Astrocyte of the hippocampus (primary cell): ENCODE data around the gene RGS8.

Experiments used
- DNase-seq: peaks from one replicate; pipeline ENCODE4 v3.0.0; 2011; ENCODE audit warnings: low read depth, low spot score

Gene RGS8

GRCh38 chr1:182671750-182672486, 12.5 kb downstream of the RGS8 start:
- peak; percentile 10 for DNase-seq

- no peak for DNase-seq
Observed at GRCh38 chr1:182670032-182670749, 14.2 kb downstream of the RGS8 start.

GRCh38 chr1:182669266-182669665, 15.1 kb downstream of the RGS8 start:
- no peak for DNase-seq

GRCh38 chr1:182668521-182669054, 15.8 kb downstream of the RGS8 start:
- DNase-seq, result peak; percentile 39

DNA sequence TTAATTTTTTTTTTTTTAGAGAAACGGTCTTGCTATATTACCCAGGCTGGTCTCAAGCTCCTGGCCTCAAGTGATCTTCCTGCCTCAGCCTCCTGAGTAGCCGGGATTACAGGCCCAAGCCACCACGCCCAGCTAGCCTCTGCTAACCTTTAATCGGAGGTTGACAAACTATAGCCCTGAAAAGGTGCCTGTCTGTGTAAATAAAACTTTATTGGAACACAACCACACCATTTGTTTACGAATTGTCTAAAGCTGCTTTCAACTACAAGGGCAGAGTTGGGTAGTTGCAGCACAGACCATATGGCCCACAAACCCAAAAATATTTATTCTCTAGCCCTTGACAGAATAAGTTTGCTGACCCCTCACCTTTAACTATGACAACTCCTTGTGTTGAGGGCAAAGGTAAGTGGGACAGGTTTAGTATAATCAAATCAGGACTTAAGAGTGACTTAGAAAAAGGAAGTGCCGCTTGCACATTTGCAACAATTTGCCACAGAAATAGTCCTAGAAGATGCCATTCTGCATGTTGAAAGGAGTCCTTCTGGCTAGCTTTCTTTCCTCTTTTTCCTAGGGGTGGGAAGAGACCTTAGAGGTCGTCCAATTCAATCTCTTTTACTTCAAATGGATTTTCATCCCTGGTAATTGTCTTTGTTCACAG, 16.4 kb downstream of the RGS8 start:
- no peak for DNase-seq

DNA sequence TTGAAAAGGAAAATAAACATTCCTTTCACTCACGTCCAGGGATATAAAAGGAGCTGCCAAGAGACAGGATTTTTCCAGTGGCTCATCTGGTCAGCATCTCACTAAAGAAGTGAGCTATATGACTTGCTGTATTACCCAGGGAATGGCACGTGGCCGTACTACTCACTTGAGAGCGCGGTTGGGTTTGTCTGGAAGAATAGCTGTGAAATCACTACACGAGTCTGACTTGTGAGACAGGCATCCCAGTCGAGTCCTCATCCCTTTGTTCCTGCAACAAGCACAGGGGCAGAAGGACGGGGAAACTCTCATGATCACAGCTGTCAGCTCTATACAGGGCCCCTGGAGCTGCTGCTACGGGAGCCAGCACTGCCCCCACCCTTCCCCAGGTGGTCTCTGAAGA, 17.7 kb downstream of the RGS8 start:
- DNase-seq, result no peak

GRCh38 chr1:182664296-182664695, 20.1 kb downstream of the RGS8 start:
- DNase-seq, result no peak

GRCh38 chr1:182662956-182663355, 21.4 kb downstream of the RGS8 start:
- no peak for DNase-seq

DNA sequence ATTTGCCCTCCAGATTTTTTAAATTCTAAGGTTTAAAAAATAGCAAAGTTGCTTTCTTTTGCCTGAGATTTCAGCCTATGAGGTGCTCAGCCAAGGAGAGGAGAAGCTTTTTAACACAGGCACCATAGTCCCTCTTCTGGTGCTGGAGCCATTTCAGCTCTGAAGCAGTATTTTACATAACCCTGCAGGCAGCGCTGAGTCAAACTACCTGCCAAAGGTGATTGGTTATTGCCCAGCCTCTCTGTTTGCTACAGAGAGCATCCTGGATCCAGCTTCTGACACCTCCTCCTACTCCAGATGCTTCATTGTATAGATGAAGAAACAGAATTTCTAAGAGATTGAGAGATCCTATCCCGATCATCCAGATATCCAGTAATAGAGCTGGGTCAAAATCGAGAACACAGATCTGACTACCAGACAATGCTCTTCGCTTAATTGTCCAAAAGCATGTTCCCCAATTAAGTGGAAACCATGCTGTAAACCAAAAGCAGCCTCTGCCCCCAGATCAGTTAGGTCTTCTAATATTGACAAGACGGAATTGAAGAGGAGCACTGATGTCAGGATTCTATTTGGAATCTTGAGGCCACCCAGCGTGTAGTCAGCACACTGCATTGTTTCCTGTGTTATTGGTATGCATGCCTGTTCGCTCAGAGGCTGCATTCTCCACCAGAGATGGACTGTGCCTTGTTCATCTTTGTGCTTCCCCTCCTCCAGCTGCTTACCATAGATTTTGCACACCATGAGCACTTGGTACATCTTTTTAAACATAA, 22.1 kb downstream of the RGS8 start:
- DNase-seq, result peak; percentile 21

GRCh38 chr1:182658055-182658454, 26.3 kb downstream of the RGS8 start:
- DNase-seq, result no peak

DNA sequence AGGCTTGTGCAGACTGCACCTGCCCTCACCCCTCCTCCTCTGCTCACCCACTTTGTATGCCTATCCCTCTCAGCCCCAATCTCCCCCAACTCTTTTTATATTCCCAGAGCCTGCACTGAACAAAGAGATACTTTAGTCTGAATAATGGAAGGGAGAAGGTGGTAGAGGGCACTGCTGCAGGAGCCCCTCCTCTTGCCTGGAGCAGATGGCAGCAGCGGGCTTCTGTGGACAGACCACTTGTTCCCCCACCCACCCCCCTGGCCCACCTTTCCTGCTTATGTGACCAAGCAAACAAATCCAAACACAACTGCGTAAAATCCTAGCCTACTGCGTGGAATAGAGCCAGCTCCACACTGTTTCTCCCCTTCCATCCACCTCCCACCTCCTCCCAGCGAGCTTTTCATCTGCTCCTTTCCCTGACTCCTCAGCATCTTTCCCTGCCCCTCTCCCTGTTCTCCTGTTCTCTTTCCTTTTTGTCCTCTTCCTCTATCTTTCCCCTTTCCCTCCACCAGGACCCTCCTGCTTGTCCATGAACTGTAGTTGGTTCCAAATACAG, 27.5 kb downstream of the RGS8 start:
- DNase-seq, result no peak

GRCh38 chr1:182653986-182654385, 30.4 kb downstream of the RGS8 start:
- no peak for DNase-seq

- DNase-seq, result no peak
Observed at GRCh38 chr1:182652933-182653332, 31.5 kb downstream of the RGS8 start.

- no peak for DNase-seq
Observed at GRCh38 chr1:182651339-182651724, 33.1 kb downstream of the RGS8 start.

DNA sequence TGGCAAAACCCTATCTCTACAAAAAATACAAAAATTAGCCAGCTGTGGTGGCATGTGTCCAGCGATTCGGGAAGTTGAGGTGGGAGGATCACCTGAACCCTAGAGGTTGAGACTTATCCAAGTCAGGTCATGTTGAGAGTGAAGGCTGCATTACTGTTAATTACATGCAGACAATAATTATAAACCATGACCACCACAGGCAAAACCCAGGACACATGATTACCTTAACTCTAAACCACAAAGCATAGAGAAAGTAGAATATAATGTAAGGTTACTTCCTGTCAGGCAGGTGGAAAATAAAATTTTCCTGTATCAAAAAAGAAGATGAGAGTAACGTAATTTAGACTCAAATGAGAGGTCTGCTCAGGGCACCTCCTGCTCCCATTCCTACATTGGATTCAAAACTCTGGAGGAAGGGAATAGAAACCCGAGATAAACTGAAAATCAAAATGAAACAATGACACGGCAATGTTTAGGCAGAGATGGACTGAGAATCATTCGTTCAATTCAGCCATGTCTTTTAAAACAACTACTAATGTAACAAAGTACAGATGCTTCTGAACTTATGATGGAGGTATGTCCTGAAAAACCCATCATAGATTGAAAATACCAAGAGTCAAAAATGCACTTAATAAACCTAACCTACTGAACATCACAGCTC, 33.6 kb downstream of the RGS8 start:
- DNase-seq, result no peak

DNA sequence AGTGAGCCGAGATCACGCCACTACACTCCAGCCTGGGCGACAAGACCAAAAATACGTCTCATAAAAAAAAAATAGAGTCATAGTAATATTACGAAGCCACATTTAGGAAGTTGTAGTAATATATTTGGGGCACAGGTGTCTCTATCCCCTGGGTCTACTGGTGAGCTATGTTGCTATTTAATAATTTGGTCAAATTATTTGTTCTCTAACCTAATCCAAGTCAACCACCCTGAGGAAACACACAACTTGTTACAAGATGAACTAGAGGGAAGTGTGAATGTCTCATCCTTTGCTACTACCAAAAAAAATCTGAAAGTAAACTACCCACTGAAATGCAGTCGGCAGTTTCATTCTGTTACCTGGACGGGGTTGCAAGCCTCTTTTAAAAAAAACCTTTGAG, 35.3 kb downstream of the RGS8 start:
- DNase-seq, result no peak

DNA sequence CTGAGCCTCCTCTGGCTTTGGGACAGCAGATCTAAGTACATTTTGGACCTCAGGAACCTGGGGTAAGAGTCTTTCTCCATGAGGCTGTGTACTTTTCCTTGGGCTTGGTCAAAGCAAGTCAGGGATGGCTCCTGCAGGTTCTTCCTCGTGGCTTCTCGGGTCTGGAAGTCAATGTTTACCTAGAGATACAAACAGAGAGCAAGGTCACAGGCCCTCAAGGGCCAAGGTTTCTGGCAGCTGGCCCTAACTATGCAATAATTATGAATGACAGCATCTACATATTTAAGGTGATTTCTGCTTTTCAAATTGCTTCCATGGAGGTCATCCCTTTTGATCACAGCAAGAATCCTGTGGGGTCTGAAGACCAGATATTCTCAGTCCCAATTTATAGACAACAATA, 37.6 kb downstream of the RGS8 start:
- DNase-seq, result no peak

- no peak for DNase-seq
Observed at GRCh38 chr1:182644886-182645285, 39.5 kb downstream of the RGS8 start.

DNA sequence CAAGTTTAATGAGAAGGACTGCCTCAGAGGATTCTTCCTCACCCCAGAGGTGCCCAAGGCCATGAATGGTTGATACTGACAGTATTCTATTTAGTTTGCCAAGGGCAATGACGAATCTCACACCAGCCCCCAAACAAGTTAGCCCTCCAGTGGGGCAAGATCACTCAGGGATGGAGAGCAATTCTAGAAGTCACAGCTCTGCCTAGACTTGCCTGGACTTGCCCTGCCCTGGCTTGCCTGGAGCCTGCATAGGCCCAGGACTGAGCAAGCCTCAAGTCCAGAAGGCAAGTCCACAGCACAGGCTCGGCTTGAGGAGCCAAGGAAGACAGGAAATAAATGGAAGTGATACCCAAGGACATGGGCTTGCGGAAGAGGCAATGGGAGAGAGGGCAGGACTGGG, 40.7 kb downstream of the RGS8 start:
- no peak for DNase-seq

DNA sequence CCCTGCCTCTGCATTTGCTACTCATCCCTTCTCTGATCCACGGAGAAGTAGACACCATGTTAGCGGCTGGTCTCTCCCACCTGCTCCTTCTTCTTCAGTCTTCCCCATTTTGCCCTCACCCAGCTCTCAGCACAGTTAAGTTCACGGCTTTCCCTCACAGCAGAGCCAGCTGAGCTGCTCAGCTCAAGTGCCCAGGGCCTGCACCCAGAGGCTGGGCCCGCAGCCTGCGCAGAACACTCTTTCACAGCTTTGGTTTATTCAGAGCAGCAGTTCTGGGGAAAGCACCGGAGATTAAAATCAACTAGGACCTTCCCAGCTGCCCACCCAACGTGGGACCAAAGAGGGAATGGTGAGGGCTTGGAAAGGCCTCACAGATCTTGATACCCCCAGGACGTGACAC, 41.9 kb downstream of the RGS8 start:
- no peak for DNase-seq

DNA sequence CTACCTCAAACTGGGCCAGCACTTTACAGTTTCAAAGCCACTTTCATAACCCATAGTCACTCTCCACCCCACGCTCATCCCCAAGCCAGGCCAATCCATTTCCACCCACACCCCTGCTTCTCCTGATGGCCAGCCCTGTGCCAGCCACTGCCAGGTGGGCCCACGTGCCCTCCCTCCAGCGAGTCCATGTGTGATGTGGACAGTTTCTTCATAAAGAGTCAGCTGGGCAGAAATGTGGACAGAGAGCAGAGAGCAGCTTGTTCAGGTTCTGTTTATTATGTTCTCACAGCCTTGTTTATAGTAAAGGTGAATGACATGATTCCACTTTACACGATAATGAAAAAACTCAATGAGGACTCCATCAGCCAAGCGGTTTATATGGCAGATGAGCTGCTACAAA, 42.8 kb downstream of the RGS8 start:
- no peak for DNase-seq
